Activated T-cell treated with anti-CD3 and anti-CD28 coated beads, Interleukin-2, amount 50 U/mL, for 4 hours (primary cell): ENCODE data around the gene SCFD2. TPM values are rescaled to one million over a fixed set of nuclear protein-coding genes. Genes with fewer than 3 reads are reported as not detected.
"Not testable (repeated sequence)": the region's sequence is repeated elsewhere in the genome, so short reads cannot be mapped to it uniquely, and the experiment has no call there.

Experiments used
- ATAC-seq, 2 donors: fragments of 200-7000 bp; cut with Tn5 transposase; one replicate each; pipeline ENCODE4 v1.10.0; 2021
- DNase-seq: peaks from one replicate; pipeline ENCODE4 v3.0.0-alpha.2; 2020
- H3K27me3 Mint-ChIP-seq: one replicate; pipeline ENCODE4 v1.8.0; 2021; ENCODE audit warnings: low read depth, mixed read lengths
- H3K36me3 Mint-ChIP-seq: one replicate; pipeline ENCODE4 v1.8.0; 2022; ENCODE audit warnings: mixed read lengths; ENCODE audit not compliant: insufficient read depth
- H3K4me1 Mint-ChIP-seq: one replicate; pipeline ENCODE4 v1.8.0; 2021; ENCODE audit warnings: low read depth, mixed read lengths
- H3K4me3 Mint-ChIP-seq: one replicate; pipeline ENCODE4 v1.8.0; 2021; ENCODE audit warnings: mild to moderate bottlenecking, moderate library complexity, mixed read lengths
- H3K9me3 Mint-ChIP-seq: one replicate; pipeline ENCODE4 v1.8.0; 2021; ENCODE audit warnings: mixed read lengths
- total RNA-seq, 3 donors: library from RNA; stranded (reverse); gene quantifications; one replicate each; pipeline ENCODE4 v1.2.1, GENCODE V29; 2021

The SCFD2 gene
- total RNA-seq, 3 donors from 2014 or later, result 45.0 to 48.9 (median 46.9) TPM

GRCh38 chr4:53314252-53314651, 51.6 kb downstream of the SCFD2 start:
- Mint-ChIP-seq H3K4me3 (no peak overlapping the region), H3K4me1 (peaks cover 19% of the 10 kb centered on the region)
- no peak for ATAC-seq

GRCh38 chr4:53313510-53313909, 52.4 kb downstream of the SCFD2 start:
- H3K9me3 Mint-ChIP-seq, result no peaks in the 10 kb centered on the region
- ATAC-seq, result no peak

More at GRCh38 chr4:53314252-53314651, 51.6 kb downstream of the SCFD2 start:
- Mint-ChIP-seq H3K36me3 (peaks cover 23% of the 10 kb centered on the region), H3K9me3 (no peaks in the 10 kb centered on the region), H3K27me3 (no peaks in the 10 kb centered on the region)
- DNase-seq, result no peak

GRCh38 chr4:53309321-53310040, 56.4 kb downstream of the SCFD2 start:
- H3K4me3 Mint-ChIP-seq, result no peak overlapping the region
- no peak for ATAC-seq

More at GRCh38 chr4:53313510-53313909, 52.4 kb downstream of the SCFD2 start:
- DNase-seq, result no peak
- Mint-ChIP-seq H3K4me3 (no peak overlapping the region), H3K4me1 (peaks cover 17% of the 10 kb centered on the region), H3K27me3 (no peaks in the 10 kb centered on the region), H3K36me3 (peaks cover 27% of the 10 kb centered on the region)

GRCh38 chr4:53307819-53308780, 57.8 kb downstream of the SCFD2 start:
- Mint-ChIP-seq H3K4me3 (no peak overlapping the region), H3K36me3 (peaks cover 61% of the 10 kb centered on the region), H3K4me1 (peaks cover 3% of the 10 kb centered on the region), H3K27me3 (no peaks in the 10 kb centered on the region), H3K9me3 (peaks cover 19% of the 10 kb centered on the region)
- ATAC-seq (no peak), DNase-seq (no peak)

More at GRCh38 chr4:53309321-53310040, 56.4 kb downstream of the SCFD2 start:
- peaks cover 56% of the 10 kb centered on the region for H3K36me3 Mint-ChIP-seq
- peaks cover 11% of the 10 kb centered on the region for H3K9me3 Mint-ChIP-seq
- no peak for DNase-seq
- no peaks in the 10 kb centered on the region for H3K27me3 Mint-ChIP-seq
- H3K4me1 Mint-ChIP-seq, result peaks cover 3% of the 10 kb centered on the region

GRCh38 chr4:53307210-53307609, 58.7 kb downstream of the SCFD2 start:
- Mint-ChIP-seq H3K4me1 (peaks cover 3% of the 10 kb centered on the region), H3K27me3 (no peaks in the 10 kb centered on the region), H3K36me3 (peaks cover 60% of the 10 kb centered on the region), H3K9me3 (peaks cover 19% of the 10 kb centered on the region), H3K4me3 (no peak overlapping the region)
- ATAC-seq (no peak), DNase-seq (no peak)

- Mint-ChIP-seq H3K36me3 (peaks cover 59% of the 10 kb centered on the region), H3K27me3 (no peaks in the 10 kb centered on the region), H3K9me3 (peaks cover 19% of the 10 kb centered on the region), H3K4me3 (no peak overlapping the region), H3K4me1 (peaks cover 3% of the 10 kb centered on the region)
- no peak for DNase-seq
- no peak for ATAC-seq
Observed at GRCh38 chr4:53306729-53307128, 59.1 kb downstream of the SCFD2 start.

GRCh38 chr4:53292209-53292608, 73.7 kb downstream of the SCFD2 start:
- not testable (repeated sequence) for H3K4me3 Mint-ChIP-seq
- peaks cover 58% of the 10 kb centered on the region for H3K9me3 Mint-ChIP-seq
- H3K36me3 Mint-ChIP-seq, result peaks cover 33% of the 10 kb centered on the region

GRCh38 chr4:53281438-53281837, 84.4 kb downstream of the SCFD2 start:
- no peaks in the 10 kb centered on the region for H3K4me1 Mint-ChIP-seq
- H3K36me3 Mint-ChIP-seq, result peaks cover 18% of the 10 kb centered on the region
- DNase-seq (no peak), ATAC-seq (no peak)
- H3K9me3 Mint-ChIP-seq, result peaks cover 5% of the 10 kb centered on the region
- H3K4me3 Mint-ChIP-seq, result no peak overlapping the region
- H3K27me3 Mint-ChIP-seq, result no peaks in the 10 kb centered on the region

More at GRCh38 chr4:53292209-53292608, 73.7 kb downstream of the SCFD2 start:
- not testable (repeated sequence) for DNase-seq, H3K27me3 Mint-ChIP-seq, ATAC-seq, H3K4me1 Mint-ChIP-seq

- DNase-seq (no peak), ATAC-seq (no peak)
- Mint-ChIP-seq H3K9me3 (peaks cover 5% of the 10 kb centered on the region), H3K4me1 (no peaks in the 10 kb centered on the region), H3K36me3 (peaks cover 18% of the 10 kb centered on the region), H3K4me3 (no peak overlapping the region), H3K27me3 (no peaks in the 10 kb centered on the region)
Observed at GRCh38 chr4:53280846-53281245, 85.0 kb downstream of the SCFD2 start.

- Mint-ChIP-seq H3K4me1 (no peaks in the 10 kb centered on the region), H3K36me3 (peaks cover 30% of the 10 kb centered on the region), H3K4me3 (no peak overlapping the region), H3K9me3 (peaks cover 3% of the 10 kb centered on the region), H3K27me3 (no peaks in the 10 kb centered on the region)
- no peak for ATAC-seq
- no peak for DNase-seq
Observed at GRCh38 chr4:53274609-53275268, 91.1 kb downstream of the SCFD2 start.

GRCh38 chr4:53273726-53274125, 92.1 kb downstream of the SCFD2 start:
- no peaks in the 10 kb centered on the region for H3K9me3 Mint-ChIP-seq
- no peak overlapping the region for H3K4me3 Mint-ChIP-seq
- no peak for DNase-seq

GRCh38 chr4:53267026-53267425, 98.8 kb downstream of the SCFD2 start:
- DNase-seq (no peak), ATAC-seq (no peak)
- Mint-ChIP-seq H3K27me3 (no peaks in the 10 kb centered on the region), H3K4me3 (no peak overlapping the region), H3K4me1 (no peaks in the 10 kb centered on the region), H3K36me3 (peaks cover 39% of the 10 kb centered on the region), H3K9me3 (peaks cover 8% of the 10 kb centered on the region)

More at GRCh38 chr4:53273726-53274125, 92.1 kb downstream of the SCFD2 start:
- no peaks in the 10 kb centered on the region for H3K27me3 Mint-ChIP-seq
- H3K36me3 Mint-ChIP-seq, result peaks cover 25% of the 10 kb centered on the region
- no peak for ATAC-seq
- H3K4me1 Mint-ChIP-seq, result no peaks in the 10 kb centered on the region

GRCh38 chr4:53255986-53256385, 109.9 kb downstream of the SCFD2 start:
- Mint-ChIP-seq H3K36me3 (peaks cover 14% of the 10 kb centered on the region), H3K9me3 (peaks cover 24% of the 10 kb centered on the region)
- DNase-seq, H3K4me3 Mint-ChIP-seq, ATAC-seq, H3K4me1 Mint-ChIP-seq, H3K27me3 Mint-ChIP-seq: not testable (repeated sequence)

GRCh38 chr4:53240573-53240972, 125.3 kb downstream of the SCFD2 start:
- Mint-ChIP-seq H3K4me3 (no peak overlapping the region), H3K4me1 (peaks cover 3% of the 10 kb centered on the region), H3K27me3 (no peaks in the 10 kb centered on the region), H3K36me3 (peaks cover 35% of the 10 kb centered on the region), H3K9me3 (peaks cover 20% of the 10 kb centered on the region)
- ATAC-seq (no peak), DNase-seq (no peak)
